GM12878 (cell line): ENCODE data around the gene GAGE10.

Source experiments
- CREB1 ChIP-seq: IDR thresholded peaks from 2 replicates; pipeline ENCODE4 v1.6.1; 2012; ENCODE audit warnings: low read depth, mild to moderate bottlenecking, inconsistent platforms
- EZH2 ChIP-seq: IDR thresholded peaks from 2 replicates; pipeline ENCODE4 v1.6.1; 2012; ENCODE audit warnings: low read depth, mild to moderate bottlenecking, control low read depth, inconsistent platforms, low read length, borderline replicate concordance; ENCODE audit not compliant: control insufficient read depth
- NFIC ChIP-seq: IDR thresholded peaks from 2 replicates; pipeline ENCODE4 v1.6.1; 2012; ENCODE audit warnings: low read depth, mild to moderate bottlenecking, inconsistent platforms, low read length, moderate library complexity
- NR2C2 ChIP-seq: IDR thresholded peaks from 2 replicates; pipeline ENCODE4 v1.6.1; 2011; ENCODE audit warnings: borderline replicate concordance, low read depth; ENCODE audit not compliant: control insufficient read depth, insufficient read length
- POLR2A ChIP-seq: IDR thresholded peaks from 2 replicates; pipeline ENCODE4 v1.6.1; 2011; ENCODE audit warnings: low read depth, mild to moderate bottlenecking, low read length
- SIN3A ChIP-seq: IDR thresholded peaks from 2 replicates; pipeline ENCODE4 v1.6.1; 2012; ENCODE audit warnings: low read depth, low read length, improper control_type of control experiment
- SP1 ChIP-seq: IDR thresholded peaks from one replicate; pipeline ENCODE4 v1.6.1; 2011; ENCODE audit warnings: low read depth, low read length
- YY1 ChIP-seq: IDR thresholded peaks from 2 replicates; pipeline ENCODE4 v1.6.1; 2011; ENCODE audit warnings: low read depth, mild to moderate bottlenecking, low read length
- ZNF384 ChIP-seq: IDR thresholded peaks from 2 replicates; pipeline ENCODE4 v1.6.1; 2012; ENCODE audit warnings: low read depth, mild to moderate bottlenecking, low read length, improper control_type of control experiment, borderline replicate concordance
- TF ChIP-seq, protein P1 (sequence below): fragments of 150-350 bp; IDR thresholded peaks from 2 replicates; pipeline ENCODE4 v1.6.1; 2016; ENCODE audit warnings: low read depth, low read length
- TF ChIP-seq, protein P2 (sequence below), 3 experiments: IDR thresholded peaks in 2 of 3; conservative IDR thresholded peaks in 1 of 3; 2 replicates each; pipeline ENCODE4 v1.5.1; 2011; ENCODE audit warnings: low read depth in 3 of 3, low read length in 3 of 3, mild to moderate bottlenecking in 3 of 3, control low read depth in 2 of 3, moderate library complexity in 2 of 3, inconsistent platforms in 1 of 3, mixed read lengths in 1 of 3; ENCODE audit not compliant: control insufficient read depth in 2 of 3, insufficient read depth in 1 of 3; ENCODE audit errors: extremely low read depth in 1 of 3
- TF ChIP-seq, protein P3 (sequence below): IDR thresholded peaks from 2 replicates; pipeline ENCODE4 v1.6.1; 2012; ENCODE audit warnings: mild to moderate bottlenecking, low read depth, low read length

DNA sequence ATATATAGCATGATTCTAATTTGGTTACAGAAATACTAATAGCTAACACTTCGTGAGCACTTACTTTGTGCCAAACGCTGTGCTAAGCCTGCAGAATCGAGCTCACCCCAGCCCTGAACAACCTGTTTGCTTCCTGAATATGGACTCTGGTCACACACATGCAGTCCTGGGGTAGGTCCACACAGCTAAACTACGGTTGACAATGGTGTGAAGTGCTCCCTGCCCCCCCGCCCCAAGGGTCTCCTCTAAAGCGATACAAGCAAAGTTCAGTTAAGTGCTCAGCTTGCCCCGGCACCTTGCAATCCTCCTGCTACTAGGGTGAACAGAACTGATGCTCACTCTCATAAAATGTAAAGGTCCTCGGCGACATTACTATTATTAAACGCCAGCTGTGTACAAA lies 39.8 kb upstream of the GAGE10 start:
- TF ChIP-seq ZNF384: no peak
- TF ChIP-seq EZH2: no peak
- TF ChIP-seq, protein P1, sequence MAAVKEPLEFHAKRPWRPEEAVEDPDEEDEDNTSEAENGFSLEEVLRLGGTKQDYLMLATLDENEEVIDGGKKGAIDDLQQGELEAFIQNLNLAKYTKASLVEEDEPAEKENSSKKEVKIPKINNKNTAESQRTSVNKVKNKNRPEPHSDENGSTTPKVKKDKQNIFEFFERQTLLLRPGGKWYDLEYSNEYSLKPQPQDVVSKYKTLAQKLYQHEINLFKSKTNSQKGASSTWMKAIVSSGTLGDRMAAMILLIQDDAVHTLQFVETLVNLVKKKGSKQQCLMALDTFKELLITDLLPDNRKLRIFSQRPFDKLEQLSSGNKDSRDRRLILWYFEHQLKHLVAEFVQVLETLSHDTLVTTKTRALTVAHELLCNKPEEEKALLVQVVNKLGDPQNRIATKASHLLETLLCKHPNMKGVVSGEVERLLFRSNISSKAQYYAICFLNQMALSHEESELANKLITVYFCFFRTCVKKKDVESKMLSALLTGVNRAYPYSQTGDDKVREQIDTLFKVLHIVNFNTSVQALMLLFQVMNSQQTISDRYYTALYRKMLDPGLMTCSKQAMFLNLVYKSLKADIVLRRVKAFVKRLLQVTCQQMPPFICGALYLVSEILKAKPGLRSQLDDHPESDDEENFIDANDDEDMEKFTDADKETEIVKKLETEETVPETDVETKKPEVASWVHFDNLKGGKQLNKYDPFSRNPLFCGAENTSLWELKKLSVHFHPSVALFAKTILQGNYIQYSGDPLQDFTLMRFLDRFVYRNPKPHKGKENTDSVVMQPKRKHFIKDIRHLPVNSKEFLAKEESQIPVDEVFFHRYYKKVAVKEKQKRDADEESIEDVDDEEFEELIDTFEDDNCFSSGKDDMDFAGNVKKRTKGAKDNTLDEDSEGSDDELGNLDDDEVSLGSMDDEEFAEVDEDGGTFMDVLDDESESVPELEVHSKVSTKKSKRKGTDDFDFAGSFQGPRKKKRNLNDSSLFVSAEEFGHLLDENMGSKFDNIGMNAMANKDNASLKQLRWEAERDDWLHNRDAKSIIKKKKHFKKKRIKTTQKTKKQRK: no peak
- TF ChIP-seq NFIC: no peak
- TF ChIP-seq, protein P2, sequence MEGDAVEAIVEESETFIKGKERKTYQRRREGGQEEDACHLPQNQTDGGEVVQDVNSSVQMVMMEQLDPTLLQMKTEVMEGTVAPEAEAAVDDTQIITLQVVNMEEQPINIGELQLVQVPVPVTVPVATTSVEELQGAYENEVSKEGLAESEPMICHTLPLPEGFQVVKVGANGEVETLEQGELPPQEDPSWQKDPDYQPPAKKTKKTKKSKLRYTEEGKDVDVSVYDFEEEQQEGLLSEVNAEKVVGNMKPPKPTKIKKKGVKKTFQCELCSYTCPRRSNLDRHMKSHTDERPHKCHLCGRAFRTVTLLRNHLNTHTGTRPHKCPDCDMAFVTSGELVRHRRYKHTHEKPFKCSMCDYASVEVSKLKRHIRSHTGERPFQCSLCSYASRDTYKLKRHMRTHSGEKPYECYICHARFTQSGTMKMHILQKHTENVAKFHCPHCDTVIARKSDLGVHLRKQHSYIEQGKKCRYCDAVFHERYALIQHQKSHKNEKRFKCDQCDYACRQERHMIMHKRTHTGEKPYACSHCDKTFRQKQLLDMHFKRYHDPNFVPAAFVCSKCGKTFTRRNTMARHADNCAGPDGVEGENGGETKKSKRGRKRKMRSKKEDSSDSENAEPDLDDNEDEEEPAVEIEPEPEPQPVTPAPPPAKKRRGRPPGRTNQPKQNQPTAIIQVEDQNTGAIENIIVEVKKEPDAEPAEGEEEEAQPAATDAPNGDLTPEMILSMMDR (IDR thresholded peaks at IDR 0.05 in 2 of 3, conservative IDR thresholded peaks at IDR 0.05 in 1 of 3; ENCODE audit: control insufficient read depth in 2 of 3, extremely low read depth in 1 of 3, insufficient read depth in 1 of 3, low read depth in 3 of 3, low read length in 3 of 3): no peak
- TF ChIP-seq NR2C2: no peak
- TF ChIP-seq CREB1: no peak
- TF ChIP-seq YY1: no peak
- no peak for TF ChIP-seq SIN3A
- TF ChIP-seq, protein P3, sequence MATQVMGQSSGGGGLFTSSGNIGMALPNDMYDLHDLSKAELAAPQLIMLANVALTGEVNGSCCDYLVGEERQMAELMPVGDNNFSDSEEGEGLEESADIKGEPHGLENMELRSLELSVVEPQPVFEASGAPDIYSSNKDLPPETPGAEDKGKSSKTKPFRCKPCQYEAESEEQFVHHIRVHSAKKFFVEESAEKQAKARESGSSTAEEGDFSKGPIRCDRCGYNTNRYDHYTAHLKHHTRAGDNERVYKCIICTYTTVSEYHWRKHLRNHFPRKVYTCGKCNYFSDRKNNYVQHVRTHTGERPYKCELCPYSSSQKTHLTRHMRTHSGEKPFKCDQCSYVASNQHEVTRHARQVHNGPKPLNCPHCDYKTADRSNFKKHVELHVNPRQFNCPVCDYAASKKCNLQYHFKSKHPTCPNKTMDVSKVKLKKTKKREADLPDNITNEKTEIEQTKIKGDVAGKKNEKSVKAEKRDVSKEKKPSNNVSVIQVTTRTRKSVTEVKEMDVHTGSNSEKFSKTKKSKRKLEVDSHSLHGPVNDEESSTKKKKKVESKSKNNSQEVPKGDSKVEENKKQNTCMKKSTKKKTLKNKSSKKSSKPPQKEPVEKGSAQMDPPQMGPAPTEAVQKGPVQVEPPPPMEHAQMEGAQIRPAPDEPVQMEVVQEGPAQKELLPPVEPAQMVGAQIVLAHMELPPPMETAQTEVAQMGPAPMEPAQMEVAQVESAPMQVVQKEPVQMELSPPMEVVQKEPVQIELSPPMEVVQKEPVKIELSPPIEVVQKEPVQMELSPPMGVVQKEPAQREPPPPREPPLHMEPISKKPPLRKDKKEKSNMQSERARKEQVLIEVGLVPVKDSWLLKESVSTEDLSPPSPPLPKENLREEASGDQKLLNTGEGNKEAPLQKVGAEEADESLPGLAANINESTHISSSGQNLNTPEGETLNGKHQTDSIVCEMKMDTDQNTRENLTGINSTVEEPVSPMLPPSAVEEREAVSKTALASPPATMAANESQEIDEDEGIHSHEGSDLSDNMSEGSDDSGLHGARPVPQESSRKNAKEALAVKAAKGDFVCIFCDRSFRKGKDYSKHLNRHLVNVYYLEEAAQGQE: no peak
- TF ChIP-seq POLR2A: no peak
- TF ChIP-seq SP1: no peak
